HG02798 (cell line): ENCODE data around the gene PFKM.

ENCODE experiments used
- ATAC-seq: cut with Tn5 transposase; IDR thresholded peaks from one replicate; pipeline ENCODE4 v1.9.1; 2021; ENCODE audit warnings: mild to moderate bottlenecking; ENCODE audit not compliant: unreplicated experiment, poor library complexity

The PFKM gene

GRCh38 chr12:48183876-48184548 is 64.8 kb downstream of the PFKM start:
- ATAC-seq, result no peak

GRCh38 chr12:48184549-48184922 is 65.4 kb downstream of the PFKM start:
- ATAC-seq, result no peak

- ATAC-seq, result no peak
Observed at GRCh38 chr12:48185181-48185919, 66.2 kb downstream of the PFKM start.

- ATAC-seq, result no peak
Observed at GRCh38 chr12:48187916-48188695, 68.9 kb downstream of the PFKM start.

- ATAC-seq, result peak; percentile 61
Observed at GRCh38 chr12:48189331-48190125, 70.4 kb downstream of the PFKM start.

GRCh38 chr12:48191096-48191495 is 71.9 kb downstream of the PFKM start:
- no peak for ATAC-seq

- no peak for ATAC-seq
Observed at GRCh38 chr12:48192861-48193260, 73.7 kb downstream of the PFKM start.

- ATAC-seq, result no peak
Observed at GRCh38 chr12:48193623-48194022, 74.5 kb downstream of the PFKM start.

- ATAC-seq, result no peak
Observed at GRCh38 chr12:48194799-48195201, 75.6 kb downstream of the PFKM start.
